GM21528 (cell line): ENCODE measurements around the gene AP3D1.

ENCODE experiments used
- ATAC-seq: cut with Tn5 transposase; IDR thresholded peaks from one replicate; pipeline ENCODE4 v1.9.1; 2021; ENCODE audit warnings: mild to moderate bottlenecking, moderate library complexity; ENCODE audit not compliant: unreplicated experiment, low FRiP score

The AP3D1 gene

DNA sequence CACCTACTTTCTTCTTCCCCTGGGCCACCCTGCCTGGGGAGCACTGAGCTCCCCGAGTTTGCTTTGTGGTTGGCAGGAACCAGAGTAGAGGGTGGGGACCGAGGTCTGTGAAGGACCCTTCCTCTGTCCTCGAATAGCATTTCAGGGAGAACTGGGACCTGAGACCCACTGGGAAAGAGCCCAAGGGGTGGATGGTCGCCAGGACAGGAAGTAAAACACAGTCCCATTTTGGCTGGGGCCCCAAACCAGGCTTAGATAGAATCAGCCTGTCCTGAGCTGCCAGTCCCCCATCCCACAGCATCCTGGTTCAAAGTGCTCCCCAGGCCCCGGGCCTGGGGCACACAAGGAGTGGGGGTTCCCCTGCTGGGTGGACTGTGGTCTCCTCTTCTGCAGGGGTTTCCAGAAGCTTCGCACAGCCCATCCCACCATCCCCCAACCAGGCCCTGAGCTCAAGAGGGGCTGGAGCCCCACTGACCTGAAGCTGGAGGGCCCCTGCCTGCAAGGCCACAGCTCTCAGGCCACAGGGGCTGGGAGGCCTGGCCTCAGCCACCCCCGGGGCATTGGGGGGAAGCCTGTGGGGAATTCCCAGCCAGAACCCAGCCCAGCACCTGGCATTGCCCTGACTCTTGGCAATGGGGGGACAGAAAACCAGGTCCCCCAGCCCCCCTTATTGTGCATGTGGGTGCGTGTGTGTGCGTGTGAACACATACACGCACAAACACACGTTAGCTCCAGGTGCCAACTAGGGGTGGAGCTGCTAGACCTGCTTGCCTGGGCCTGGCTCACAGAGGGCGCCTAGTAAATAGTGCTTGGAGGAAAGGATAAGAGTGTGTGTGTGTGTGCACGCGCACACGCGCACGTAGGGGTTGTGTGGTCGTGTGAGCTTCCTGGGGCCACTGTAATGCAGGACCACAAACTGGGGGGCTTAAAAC, 99.3 kb downstream of the AP3D1 start:
- no peak for ATAC-seq

DNA sequence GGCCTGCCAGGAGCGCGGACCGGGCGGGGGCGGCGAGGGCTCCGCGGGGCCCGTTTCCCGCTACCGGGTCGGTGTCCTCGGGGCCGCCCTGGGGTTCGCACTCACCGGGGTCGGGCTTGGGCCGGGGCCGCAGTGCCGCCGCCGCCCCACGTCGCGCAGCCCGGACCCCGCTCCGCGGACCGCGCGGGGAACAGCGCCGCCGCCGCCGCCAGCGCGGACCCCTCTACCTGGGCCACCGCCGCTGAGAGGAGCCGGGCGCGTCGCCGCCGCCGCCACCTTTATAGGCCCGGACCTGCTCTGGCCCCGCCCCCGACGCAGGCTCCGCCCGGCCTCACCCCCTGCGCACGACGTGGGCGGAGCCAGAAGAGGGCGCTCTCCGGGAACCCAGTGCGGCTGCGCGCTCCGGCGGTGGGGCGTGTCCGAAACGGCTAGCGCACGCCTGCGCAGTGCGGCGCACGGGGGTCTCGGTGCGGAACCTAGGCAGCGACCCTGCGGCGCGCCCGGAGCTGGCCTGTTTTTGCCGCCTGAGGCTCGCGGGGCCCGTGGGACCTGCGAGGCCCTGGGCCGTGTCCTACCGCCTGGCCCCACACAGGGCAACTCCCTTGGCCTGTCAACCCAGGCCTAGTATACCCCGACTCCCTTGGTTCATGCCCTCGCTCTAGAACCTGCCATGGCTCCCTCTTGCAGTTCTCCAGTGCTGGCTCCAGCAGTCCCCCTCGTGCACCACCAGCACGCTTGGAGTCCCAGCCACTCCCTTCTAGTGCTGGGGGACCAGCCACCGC, 100.2 kb downstream of the AP3D1 start, which contains the start of gene MKNK2:
Gene MKNK2, minus strand, starts transcription at position 254 of the 782 bp plus-strand sequence. CDS start 393 bp downstream, outside the sequence.
- peak; percentile 50 for ATAC-seq
